ENCODE measurements around the gene QPCTL.
"Not testable (repeated sequence)": the region's sequence is repeated elsewhere in the genome, so short reads cannot be mapped to it uniquely, and the experiment has no call there.

Gene QPCTL

DNA sequence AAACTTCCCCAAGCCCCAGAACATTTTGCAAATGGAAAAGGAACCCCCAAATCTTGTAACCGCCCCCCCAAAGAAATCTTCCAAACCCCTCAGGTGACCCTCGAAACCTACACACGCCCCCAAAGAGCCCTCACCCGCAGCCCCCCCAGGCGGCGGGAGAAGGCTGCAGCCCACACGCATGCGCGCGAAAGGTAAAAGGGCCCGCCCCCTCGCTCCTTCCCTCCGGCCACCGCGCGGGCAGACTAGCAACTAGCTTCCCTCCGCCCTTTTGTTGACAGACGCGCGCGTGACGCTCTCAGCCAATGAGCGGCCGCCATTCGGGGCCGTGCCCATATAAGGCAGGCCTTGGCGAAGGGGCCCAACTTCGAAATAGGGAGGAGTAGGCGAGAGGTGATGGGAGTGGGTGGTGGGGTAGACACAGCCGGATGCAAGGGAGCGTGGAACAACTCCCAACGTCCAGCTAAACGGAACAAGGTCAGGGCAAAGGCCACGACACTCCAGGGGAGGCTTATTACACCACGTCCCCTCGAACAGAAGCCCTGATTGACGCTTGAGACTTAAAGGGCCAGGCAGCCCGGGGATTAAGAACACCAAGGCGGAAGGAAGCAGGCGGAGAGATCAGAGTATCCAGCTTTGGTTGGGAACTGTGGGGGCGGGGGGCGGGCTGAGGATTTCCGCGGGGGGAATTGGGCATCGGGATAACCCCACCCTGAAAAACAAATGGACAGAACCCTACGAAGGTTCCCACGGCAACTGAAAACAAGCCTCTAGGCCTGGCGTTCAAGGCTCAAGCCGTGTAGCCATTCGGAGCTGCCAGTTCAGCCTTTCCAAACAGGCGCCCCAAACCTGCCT, 24.9 kb downstream of the QPCTL start:
- peak; percentile 98 for DNase-seq (ENCODE audit: low spot score)

DNA sequence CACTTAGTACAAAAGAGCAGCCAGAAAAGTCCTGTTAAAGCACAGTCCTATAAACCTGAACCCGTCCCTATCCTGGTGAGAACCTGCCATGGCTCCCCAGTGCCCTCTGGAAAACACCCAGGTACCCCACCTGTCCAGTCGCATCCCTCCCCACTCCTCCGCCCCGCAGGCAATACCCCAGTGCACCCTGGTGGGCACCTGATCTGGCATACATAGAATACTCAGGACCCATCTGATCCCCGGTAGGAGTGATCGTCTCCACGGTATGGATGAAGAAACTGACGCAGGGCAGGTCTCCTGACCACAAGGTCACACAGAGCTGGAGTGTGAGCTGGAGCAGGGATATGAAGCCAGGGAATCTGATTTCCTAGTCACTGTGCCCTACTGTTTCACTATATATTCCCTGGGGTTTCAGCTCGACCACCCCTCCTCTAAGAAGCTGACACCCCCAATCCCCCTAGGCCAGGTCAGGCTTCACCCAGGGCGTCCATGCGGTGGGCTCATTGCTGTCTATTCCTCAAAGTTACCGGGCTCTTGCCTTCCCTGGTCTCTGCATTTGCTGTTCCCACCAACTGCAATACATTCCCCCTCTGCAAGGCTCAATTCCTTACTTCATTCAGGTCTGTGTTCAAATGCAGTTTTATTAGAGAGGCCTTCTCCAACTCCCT, 25.7 kb downstream of the QPCTL start:
- no peak for DNase-seq (ENCODE audit: low spot score)

DNA sequence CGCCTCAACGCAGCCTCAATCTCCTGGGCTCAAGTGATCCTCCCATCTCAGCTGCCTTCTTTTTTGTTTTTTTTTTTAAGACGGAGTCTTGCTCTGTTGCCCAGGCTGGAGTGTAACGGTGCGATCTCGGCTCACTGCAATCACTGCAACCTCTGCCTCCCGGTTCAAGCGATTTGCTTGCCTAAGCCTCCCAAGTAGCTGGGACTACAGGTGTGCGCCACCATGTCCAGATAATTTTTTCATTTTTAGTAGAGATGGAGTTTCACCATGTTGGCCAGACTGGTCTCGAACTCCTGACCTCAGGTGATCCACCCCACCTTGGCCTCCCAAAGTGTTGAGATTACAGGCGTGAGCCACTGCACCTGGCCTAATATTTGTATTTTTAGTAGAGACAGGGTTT, 27.6 kb downstream of the QPCTL start:
- not testable (repeated sequence) for DNase-seq (ENCODE audit: low spot score)

DNA sequence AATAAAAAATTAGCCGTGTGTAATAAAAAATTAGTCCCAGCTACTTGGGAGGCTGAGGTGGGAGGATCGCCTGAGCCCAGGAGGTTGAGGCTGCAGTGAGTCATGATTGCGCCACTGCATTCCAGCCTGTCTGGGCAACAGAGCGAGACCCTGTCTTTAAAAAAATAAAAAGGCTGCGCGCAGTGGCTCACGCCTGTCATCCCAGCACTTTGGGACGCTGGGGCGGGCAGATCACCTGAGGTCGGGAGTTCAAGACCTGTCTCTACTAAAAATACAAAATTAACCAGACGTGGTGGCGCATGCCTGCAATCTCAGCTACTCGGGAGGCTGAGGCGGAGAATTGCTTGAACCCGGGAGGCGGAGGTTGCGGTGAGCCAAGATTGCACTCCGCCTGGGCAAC, 36.2 kb downstream of the QPCTL start:
- DNase-seq (ENCODE audit: low spot score) = not testable (repeated sequence)

DNA sequence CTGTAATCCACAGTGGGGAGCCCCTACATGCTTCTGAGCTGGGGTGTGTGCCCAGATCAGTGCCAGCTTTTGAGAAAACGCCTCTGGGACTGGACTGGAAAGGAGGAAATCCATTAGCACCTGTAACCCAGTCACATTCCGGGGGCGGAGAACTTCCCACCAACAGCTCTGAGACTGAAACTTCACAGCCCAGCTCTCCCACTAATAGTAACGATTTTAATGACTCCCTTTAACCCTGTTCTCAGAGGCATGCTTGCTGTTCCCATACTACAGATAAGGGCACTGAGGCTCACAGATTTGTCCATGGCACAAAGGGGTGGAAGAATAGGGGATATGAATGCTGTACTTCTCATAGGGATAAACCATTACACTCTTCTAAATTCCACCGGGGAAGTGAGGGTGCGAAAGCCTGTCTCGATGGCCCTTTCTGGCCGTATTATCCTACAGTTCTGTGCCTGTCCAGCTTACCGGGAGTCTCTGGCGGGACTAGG, 37.4 kb downstream of the QPCTL start:
- no peak for DNase-seq (ENCODE audit: low spot score)

DNA sequence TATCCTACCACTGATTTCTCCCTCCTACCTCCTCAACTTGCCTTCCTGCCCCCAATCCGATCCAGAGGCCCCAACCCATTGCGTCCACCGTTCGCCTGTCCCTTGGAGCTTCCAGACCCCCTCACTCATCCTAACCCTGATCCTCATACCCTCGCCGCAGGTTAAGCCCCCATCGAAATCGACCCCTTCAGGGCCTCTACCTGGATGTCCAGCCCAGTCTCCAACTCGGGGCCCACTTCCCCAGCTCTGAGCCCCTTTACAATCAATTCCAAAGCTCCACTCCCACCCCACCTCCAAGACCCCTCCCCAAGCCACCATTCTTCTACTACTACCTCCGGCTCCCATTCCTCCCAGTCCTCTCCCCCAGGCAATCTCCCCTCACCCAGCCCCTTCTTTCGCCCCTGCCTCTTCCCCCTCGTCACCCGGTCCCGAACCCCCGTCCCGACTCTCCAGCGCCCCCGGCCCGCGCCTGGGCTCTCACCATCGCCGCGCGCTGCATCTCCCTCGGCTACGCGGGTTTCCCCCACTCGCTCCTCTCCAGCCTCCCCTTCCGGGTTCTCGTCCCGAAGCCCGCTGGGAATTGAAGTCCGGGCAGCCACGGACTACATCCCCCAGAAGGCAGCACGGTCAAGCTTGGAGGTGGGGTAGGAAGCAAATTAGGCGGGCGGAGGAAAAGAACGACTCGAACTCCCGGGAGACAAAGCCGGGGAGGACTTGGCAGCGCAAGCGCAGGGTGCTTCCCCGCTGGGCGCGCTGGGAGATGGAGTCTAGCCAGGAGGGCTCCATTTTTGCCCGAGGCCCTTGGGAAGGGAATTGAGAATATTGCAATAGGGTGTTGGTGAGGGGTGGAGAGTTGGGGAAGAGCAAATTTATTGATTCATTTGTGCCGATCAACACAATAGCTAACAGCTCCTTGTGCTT, 38.2 kb downstream of the QPCTL start, which contains the start of gene FBXO46:
FBXO46 (minus strand) TSS at position 529 of the 921 bp plus-strand sequence. CDS start 17,401 bp downstream, outside the sequence.
- DNase-seq (ENCODE audit: low spot score) = peak; percentile 98

DNA sequence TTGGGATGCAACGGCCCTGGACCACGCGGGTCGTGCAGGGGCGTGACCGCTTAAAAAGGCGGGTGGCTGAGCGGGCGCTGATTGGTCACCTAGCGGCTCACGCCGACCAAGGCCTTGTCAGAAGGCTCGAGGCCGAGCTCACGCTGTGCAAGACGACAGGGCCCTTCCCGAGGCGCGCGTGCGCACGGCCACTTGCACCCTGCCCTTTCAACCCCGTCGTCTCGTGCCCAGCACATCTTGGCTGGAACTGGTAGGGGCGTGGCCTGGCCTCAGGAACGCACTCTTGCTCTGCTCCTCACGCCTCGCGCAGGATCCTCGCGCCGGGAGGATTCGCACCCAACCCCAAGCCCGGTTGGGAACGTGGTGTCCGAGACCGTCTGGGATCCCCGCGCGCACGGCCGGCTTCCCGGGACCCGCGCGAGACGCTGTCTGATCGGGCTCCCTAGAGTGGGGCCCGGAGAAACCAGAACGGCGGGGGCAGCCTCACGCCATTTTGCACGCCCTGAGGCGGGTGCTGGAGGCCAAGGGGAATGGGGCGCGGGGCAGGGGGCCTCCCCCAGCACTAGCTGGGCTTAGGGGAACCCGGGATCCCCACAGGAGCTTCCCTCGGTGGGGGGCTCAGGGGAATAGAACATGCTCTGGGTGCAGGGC, 40.8 kb downstream of the QPCTL start, which contains the start of gene MEIOSIN:
MEIOSIN (plus strand) TSS at position 280 of the 651 bp plus-strand sequence. CDS start 1,938 bp downstream, outside the sequence.
- no peak for DNase-seq (ENCODE audit: low spot score)

DNA sequence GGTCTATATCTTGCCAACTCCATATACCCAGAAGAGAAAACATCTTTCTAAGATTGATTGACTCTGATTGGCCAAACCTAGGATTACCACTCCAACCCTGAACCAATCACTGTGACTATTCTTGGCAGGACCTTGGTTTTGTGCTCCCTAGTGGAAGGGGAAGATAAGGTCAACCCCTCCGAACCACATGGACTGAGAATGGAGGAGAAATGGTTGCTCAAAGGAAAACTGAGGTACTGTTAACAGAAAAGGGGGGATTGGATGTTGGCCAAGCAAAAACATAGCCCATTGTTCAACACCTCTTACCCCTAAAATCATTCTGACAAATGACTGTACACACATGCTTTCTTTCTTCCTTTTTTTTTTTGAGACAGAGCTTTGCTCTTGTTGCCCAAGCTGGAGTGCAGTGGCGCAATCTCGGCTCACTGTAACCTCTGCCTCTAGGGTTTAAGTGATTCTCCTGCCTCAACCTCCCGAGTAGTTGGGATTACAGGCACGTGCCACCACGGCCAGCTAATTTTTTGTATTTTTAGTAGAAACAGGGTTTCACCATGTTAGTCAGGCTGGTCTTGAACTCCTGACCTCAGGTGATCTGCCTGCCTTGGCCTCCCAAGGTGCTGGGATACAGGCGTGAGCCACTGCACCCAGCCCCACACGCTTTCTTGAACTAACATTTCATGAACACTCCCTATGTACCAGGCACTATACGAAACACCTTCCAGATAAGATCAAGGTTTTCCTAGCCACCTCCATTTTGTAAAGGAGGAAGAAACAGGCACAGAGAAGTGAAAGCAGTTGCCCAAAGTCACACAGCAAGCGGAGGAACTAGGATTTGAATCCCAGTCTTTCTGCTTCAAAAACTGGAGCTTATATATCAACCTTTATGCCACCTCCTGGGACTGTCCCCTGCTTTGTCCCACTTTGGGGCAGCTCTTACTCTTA, 47.3 kb downstream of the QPCTL start:
- DNase-seq (ENCODE audit: low spot score) = no peak

DNA sequence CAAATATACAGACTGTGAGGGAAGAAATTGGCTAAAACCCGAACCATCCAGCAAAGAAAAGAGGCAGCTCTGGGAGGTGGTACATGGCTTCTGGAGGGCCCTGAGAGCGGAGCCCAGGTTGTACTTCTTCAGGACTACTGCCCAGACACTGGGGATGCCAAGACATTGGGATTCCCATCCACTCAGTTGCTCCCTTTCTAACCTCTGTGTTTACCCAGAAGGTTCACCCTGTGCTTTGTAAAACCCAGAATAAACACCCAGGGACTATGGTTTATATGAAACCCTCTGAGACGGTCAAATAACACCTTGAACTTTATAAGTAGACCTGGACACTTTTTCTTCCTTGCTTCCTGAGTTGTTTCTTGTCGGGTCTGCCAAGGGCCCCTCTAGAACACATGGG, 50.5 kb downstream of the QPCTL start:
- no peak for DNase-seq (ENCODE audit: low spot score)

DNA sequence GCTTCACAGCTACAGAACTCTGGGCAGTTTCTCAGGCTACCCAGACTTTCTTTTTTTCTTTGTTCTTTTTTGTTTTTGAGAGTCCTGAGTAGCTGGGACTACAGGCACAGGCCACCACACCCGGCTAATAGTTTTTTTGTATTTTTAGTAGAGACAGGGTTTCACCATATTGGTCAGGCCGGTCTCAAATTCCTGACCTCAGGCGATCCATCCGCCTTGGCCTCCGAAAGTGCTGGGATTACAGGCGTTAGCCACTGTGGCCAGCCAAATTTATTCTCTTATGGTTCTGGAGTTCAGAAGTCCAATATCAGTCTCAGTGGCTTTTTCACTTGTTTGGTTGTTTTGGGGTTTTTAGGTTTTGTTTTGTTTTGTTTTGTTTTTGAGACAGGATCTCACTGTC, 53.1 kb downstream of the QPCTL start:
- no peak for DNase-seq (ENCODE audit: low spot score)

DNA sequence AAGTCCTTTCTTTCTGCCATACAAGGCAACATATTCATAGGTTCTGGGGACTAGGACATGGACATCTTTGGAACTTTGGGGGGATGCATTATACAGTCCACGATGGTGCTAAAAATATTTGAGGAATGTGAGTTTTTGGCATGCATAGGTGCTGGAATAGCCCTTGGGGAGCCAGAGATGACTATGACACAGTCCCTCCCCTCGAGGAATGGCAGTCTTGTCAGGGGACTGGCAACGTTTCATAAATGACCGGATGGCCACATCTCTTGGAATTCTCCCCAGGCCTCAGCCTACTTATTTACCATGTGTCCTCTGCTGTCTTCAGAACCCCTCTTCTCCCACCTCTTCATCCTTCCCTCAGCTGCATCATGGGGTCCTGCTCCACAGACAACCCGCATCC, 54.4 kb downstream of the QPCTL start:
- DNase-seq (ENCODE audit: low spot score) = no peak

DNA sequence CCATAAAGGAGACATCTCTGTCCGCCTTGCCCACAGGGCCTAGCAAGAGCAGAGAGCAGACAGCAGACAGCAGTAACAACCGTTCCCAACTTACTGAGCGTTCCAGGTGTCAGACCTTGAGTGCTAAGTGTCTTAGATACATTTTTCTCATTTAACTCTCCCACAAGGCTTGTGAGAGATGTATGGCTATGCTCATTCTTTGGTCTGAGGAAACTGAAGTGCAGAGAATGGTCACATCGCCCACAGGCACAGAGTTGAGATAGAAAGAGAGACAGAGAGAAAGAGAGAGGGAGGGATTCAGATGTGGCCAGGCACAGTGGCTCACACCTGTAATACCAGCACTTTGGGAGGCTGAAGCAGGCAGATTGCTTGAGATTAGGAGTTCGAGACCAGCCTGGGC, 55.0 kb downstream of the QPCTL start:
- no peak for DNase-seq (ENCODE audit: low spot score)

DNA sequence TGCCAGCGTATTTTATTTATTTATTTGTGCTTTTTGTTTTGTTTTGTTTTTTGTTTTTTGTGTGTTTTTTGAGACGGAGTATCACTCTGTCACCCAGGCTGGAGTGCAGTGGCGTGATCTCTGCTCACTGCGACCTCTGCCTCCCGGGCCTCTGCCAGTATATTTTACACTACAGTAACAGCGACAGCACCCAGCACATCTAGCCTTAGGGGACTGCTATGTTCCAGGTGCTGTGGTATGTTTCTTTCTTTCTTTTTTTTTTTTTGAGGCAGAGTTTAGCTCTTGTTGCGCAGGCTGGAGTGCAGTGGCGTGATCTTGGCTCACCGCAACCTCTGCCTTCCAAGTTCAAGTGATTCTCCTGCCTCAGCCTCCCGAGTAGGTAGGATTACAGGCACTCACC, 59.0 kb downstream of the QPCTL start:
- not testable (repeated sequence) for DNase-seq (ENCODE audit: low spot score)

DNA sequence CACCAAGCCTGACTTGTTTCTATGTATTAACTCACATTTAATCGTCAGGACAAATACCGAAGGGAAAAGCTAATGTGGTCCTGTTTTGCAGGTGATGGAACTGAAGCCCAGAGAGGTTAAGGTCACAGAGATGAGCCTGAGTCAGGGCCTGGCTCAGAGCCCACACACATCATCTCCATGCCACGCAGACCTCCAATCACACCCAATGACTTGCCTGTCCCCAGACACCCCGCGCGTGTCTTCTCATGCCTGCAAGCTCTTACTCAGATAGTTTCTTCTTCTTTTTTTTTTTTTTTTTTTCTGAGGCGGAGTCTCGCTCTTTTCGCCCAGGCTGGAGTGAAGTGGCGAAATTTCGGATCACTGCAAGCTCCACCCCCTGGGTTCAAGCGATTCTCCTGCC, 60.2 kb downstream of the QPCTL start:
- DNase-seq (ENCODE audit: low spot score) = no peak

DNA sequence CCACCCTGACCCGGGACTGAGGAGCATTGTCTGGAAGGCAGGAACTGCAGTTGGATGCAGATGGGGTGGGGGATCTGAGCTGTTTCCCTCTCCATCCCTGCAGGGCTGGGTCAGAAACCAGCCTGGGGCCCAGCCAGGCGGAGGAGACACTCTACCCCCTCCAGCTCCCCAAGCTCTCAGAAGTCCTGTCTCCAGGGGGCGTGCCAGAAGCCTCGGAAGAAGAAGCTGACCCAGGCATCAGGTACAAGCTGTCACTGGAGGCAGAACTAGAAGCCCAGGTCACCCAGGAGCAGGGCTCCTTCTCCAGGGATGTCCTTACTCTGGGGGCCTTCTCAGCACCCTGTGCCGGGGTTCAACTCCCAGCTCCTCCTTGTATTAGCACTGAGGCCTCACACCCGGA, 61.1 kb downstream of the QPCTL start:
- DNase-seq (ENCODE audit: low spot score) = no peak

Data from LoVo (cell line).